ENCODE measurements around the gene UIMC1.

UIMC1 gene

GRCh38 chr5:176941951-176942350 is 64.6 kb downstream of the UIMC1 start:
- no peak for TF ChIP-seq CTCF (IDR thresholded peaks at IDR 0.05)

- TF ChIP-seq CTCF (IDR thresholded peaks at IDR 0.05) = no peak
These were observed 68.1 kb downstream of the UIMC1 start for GRCh38 chr5:176938472-176938871.

GRCh38 chr5:176935017-176935416 is 71.6 kb downstream of the UIMC1 start:
- TF ChIP-seq CTCF (IDR thresholded peaks at IDR 0.05) = no peak

- TF ChIP-seq CTCF (IDR thresholded peaks at IDR 0.05) = no peak
These were observed 72.2 kb downstream of the UIMC1 start for GRCh38 chr5:176934309-176934930.

GRCh38 chr5:176929654-176930053 is 76.9 kb downstream of the UIMC1 start:
- TF ChIP-seq CTCF (IDR thresholded peaks at IDR 0.05) = no peak

GRCh38 chr5:176927562-176927961 is 79.0 kb downstream of the UIMC1 start:
- no peak for TF ChIP-seq CTCF (IDR thresholded peaks at IDR 0.05)

- TF ChIP-seq CTCF (IDR thresholded peaks at IDR 0.05) = no peak
These were observed 83.8 kb downstream of the UIMC1 start for GRCh38 chr5:176922817-176923216.

GRCh38 chr5:176921714-176922113 is 84.9 kb downstream of the UIMC1 start:
- no peak for TF ChIP-seq CTCF (IDR thresholded peaks at IDR 0.05)
